Stromal cell of bone marrow (primary cell): Measurements from ENCODE around the gene GIGYF2.

Source experiments
- DNase-seq: peaks from one replicate; pipeline ENCODE4 v3.0.0-alpha.2; 2012; ENCODE audit warnings: low read depth

GIGYF2 gene

GRCh38 chr2:232882085-232882484 is 185.0 kb downstream of the GIGYF2 start:
- no peak for DNase-seq

- DNase-seq: no peak
Observed at GRCh38 chr2:232882505-232883115, 185.5 kb downstream of the GIGYF2 start.

- no peak for DNase-seq
Observed at GRCh38 chr2:232883116-232883721, 186.1 kb downstream of the GIGYF2 start.

- DNase-seq: no peak
Observed at GRCh38 chr2:232884001-232884421, 186.9 kb downstream of the GIGYF2 start.

GRCh38 chr2:232884549-232885263 is 187.6 kb downstream of the GIGYF2 start:
- DNase-seq: no peak

GRCh38 chr2:232885264-232885961 is 188.3 kb downstream of the GIGYF2 start:
- no peak for DNase-seq

- DNase-seq: no peak
Observed at GRCh38 chr2:232886176-232886575, 189.0 kb downstream of the GIGYF2 start.

GRCh38 chr2:232886632-232887031 is 189.5 kb downstream of the GIGYF2 start:
- DNase-seq: no peak

DNA sequence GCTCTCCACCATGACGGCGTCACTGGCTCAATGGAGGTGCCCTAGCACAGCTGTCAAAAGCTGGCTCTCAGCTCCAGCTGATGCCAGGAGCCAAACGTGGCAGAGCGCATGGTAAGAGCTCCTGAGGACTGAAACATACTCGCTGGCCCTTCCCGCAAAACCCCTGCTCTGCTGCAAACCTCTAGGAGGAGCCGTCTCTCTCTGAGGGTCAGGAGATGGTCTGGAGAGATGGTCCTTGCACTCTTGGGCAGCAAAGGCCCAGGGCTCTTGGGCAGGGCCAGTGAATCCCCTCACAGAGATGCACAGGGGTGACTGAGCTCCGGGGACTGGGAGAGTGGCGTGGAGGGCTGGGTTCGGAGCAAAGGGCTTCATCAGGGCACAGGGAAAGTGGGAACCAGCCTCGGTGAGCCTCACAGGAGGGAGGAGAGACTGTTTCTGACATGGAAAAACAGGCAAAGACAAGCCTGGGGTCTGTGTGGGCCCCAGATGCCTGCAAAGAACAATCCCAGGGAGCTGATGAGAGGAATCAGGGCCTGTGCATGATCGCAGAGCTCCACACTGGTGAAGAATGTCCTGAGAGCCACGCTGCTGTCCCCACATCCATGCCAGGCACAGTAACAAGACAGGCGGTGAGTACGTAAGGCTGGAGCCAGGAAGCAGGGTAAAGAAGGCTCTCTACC is 190.2 kb downstream of the GIGYF2 start:
- DNase-seq: no peak

- DNase-seq: no peak
Observed at GRCh38 chr2:232888099-232888836, 191.1 kb downstream of the GIGYF2 start.

DNA sequence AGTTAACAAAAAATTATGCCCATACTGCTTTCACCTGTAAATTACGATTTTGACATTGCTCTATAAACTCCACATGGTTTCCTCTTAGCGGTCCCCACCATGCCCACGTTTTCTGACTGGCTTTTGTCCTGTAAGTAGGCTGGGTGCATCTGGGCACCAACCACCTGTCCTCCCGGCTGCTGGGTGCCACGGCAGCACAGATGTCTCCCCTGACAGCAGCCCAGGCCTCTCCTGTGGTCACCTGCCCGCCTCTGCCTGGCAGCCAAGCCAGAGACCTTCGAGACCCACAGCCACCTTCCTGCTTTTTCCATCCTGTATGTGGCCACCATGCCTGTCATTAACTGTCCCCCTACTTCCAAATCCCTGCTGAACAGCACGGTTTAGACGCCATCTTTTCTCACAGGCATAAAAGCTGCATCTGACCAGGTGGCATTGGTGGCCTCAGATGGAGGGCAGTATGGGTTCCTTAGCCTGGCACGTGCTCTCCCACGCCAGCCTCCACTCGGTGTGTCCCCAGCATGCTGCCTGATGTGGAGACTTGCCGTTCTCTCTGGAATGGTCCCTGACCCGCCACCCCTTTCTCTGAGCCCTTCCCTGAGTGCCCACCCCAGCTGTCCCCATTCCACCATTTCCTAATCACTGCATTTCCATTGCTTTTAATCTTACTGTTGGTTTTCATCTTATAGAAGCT is 191.9 kb downstream of the GIGYF2 start:
- no peak for DNase-seq

DNA sequence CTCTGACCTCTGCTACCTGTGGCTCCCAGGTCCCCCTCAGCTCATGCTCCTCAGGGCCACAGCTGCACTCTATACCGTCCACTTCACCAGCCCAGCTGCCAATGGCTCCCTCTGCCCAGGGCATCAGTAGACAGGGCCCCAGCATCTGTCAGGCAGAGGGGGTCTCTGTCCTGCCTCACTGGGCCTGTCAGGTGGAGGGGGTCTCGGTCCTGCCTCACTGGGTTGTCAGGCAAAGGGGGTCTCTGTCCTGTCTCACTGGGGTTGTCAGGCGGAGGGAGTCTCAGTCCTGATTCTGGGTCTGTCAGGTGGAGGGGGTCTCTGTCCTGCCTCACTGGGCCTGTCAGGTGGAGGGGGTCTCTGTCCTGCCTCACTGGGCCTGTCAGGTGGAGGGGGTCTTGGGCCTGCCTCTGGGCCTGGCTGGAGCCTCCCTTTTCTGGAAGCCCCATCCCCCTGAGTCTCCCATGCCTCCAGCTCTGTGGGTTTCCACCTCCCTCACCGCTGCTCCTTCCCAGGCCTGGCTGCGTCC is 192.8 kb downstream of the GIGYF2 start:
- no peak for DNase-seq

- DNase-seq: no peak
Observed at GRCh38 chr2:232890536-232890895, 193.4 kb downstream of the GIGYF2 start.

- DNase-seq: no peak
Observed at GRCh38 chr2:232890896-232891601, 193.9 kb downstream of the GIGYF2 start.

GRCh38 chr2:232891621-232892071 is 194.5 kb downstream of the GIGYF2 start:
- peak; percentile 49 for DNase-seq

- no peak for DNase-seq
Observed at GRCh38 chr2:232892221-232892620, 195.1 kb downstream of the GIGYF2 start.

GRCh38 chr2:232892843-232893242 is 195.7 kb downstream of the GIGYF2 start:
- no peak for DNase-seq

DNA sequence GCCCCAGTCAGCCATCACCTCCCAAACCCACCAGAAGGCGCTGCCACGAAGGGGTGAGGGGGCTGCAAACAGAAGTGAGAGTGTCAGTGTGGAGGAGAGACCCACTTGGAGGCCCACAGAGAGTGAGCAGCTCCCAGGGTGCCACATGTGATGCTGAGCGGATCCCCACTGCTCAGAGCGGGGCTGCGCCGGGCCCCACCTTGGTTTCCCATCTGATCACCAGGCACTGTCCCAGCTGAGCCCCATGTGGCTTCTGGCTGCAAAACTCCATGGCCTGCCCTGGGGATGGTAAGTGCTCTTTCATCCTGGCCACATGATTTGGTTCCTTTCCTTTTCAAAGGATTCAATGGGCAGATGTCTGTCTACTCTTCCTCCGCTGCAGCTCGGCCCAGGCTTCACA is 196.7 kb downstream of the GIGYF2 start:
- no peak for DNase-seq

- DNase-seq: no peak
Observed at GRCh38 chr2:232894251-232894650, 197.1 kb downstream of the GIGYF2 start.

GRCh38 chr2:232894746-232895145 is 197.6 kb downstream of the GIGYF2 start:
- no peak for DNase-seq
